Bronchial epithelial cell (primary cell): ENCODE results near the gene ABCF1. TPM values are rescaled to one million over a fixed set of nuclear protein-coding genes. Genes with fewer than 3 reads are reported as not detected.

Experiments used
- DNase-seq: peaks from one replicate; pipeline ENCODE4 v3.0.0-alpha.2; 2010; ENCODE audit warnings: low read depth
- FAIRE-seq: peaks from 2 replicates; lab custom pipeline; 2011; peaks lifted over from hg19 to GRCh38; lab: Jason Lieb, UNC
- H3K27me3 ChIP-seq: 2 replicates; pipeline ENCODE4 v1.5.1; 2011; ENCODE audit warnings: low read length; ENCODE audit not compliant: control insufficient read depth, insufficient read depth
- H3K36me3 ChIP-seq: 2 replicates; pipeline ENCODE4 v1.5.1; 2011; ENCODE audit warnings: low read length; ENCODE audit not compliant: control insufficient read depth, insufficient read depth
- H3K4me3 ChIP-seq: 2 replicates; pipeline ENCODE4 v1.5.1; 2011; ENCODE audit warnings: mild to moderate bottlenecking, low read depth, low read length, control low read depth
- total RNA-seq: library from RNA; depleted of rRNA; stranded (reverse); fragments of >200 nt; gene quantifications from 2 replicates; pipeline ENCODE4 v1.2.1, GENCODE V29; 2014
- TF ChIP-seq, protein P1 (sequence below): IDR thresholded peaks from 2 replicates; pipeline ENCODE4 v1.5.1; 2011; ENCODE audit warnings: mild to moderate bottlenecking, moderate library complexity, low read length, control low read depth, inconsistent platforms; ENCODE audit not compliant: insufficient read depth, severe bottlenecking

Gene ABCF1
- total RNA-seq, 1 donor from 2014 or later: 31.9 TPM

DNA sequence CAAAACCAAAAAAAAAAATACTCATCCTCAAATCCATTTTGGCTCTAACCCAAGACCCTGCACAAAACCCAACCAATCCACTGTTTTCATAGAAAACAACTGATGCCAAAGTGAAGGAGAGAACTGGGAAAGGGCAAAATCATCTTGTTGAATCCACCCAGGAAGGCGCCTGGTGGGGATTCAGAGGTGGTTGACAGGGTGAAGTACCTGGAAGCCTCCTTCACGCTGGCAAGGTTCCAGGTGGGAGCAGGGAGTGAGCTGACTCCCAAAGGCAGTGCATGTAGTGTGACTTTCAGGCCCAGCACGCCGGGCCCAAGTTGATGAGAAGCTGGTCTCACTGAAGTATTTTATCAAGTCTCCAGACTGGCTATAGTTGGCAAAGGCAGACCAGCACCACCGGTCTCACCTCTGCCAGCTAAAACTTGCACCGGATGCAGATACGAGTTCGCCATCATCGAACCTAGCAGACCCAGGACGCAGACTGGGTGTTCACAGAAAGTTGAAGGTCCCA is 29.3 kb downstream of the ABCF1 start:
- no peak overlapping the region for H3K4me3 ChIP-seq

DNA sequence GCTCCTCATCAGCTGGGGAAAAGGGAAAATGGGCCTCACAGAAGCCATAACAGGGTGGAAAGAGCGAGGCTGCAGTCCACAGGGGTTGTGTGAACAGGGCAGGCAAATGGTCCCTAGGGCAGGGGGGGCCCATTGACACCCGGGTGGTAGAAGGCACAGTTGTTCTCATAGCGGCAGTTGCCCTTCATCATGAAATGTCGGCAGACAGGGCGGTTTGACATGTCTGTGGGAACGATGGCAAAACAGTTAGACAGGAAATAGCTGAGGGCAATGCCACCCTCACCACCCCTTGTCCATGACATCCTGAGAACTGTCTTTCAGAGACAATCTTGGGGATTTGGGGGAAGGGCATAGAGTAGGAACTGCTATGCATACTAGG is 30.2 kb downstream of the ABCF1 start:
- TF ChIP-seq, protein P1, sequence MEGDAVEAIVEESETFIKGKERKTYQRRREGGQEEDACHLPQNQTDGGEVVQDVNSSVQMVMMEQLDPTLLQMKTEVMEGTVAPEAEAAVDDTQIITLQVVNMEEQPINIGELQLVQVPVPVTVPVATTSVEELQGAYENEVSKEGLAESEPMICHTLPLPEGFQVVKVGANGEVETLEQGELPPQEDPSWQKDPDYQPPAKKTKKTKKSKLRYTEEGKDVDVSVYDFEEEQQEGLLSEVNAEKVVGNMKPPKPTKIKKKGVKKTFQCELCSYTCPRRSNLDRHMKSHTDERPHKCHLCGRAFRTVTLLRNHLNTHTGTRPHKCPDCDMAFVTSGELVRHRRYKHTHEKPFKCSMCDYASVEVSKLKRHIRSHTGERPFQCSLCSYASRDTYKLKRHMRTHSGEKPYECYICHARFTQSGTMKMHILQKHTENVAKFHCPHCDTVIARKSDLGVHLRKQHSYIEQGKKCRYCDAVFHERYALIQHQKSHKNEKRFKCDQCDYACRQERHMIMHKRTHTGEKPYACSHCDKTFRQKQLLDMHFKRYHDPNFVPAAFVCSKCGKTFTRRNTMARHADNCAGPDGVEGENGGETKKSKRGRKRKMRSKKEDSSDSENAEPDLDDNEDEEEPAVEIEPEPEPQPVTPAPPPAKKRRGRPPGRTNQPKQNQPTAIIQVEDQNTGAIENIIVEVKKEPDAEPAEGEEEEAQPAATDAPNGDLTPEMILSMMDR: no peak
- no peak for DNase-seq
- no peak for FAIRE-seq
- Histone ChIP-seq H3K36me3 (peaks cover 32% of the 10 kb centered on the region), H3K27me3 (no peaks in the 10 kb centered on the region), H3K4me3 (no peak overlapping the region)

More for the DNA sequence above, 29.3 kb downstream of the ABCF1 start:
- no peaks in the 10 kb centered on the region for H3K27me3 ChIP-seq
- TF ChIP-seq, protein P1: no peak
- FAIRE-seq (no peak), DNase-seq (no peak)
- H3K36me3 ChIP-seq: peaks cover 28% of the 10 kb centered on the region

DNA sequence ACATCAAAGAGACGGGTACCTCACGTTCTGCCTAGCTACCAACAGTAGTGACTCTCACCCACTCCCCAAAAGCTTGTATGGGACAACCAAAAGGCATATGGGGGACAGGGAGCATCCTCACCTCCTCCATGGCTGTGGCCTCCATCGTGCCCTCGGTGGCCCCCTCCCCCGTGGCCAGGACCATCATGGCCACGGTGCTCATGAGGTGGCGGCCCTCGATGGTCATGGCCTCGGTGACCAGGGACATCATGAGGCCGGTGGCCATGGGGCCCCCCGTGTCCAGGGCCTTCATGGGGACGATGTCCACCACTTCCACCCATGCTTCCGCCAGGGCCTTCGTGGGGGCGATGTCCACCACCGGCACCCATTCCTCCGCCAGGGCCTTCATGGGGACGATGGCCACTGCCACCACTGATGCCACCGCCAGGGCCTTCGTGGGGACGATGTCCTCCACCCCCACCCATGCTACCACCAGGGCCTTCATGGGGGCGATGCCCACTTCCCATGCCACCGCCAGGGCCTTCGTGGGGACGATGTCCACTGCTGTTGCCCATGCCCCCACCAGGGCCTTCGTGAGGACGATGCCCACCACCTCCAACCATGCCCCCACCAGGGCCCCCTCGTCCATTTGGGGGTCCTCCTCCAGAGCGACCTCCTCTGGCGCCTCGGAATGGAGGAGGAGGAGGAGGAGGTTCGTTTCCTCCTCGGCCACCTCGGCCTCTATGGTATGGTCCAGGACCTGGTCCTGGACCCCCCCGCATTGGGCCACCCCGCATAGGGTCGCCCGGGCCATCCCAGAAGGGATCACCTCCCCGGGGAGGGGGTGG is 30.8 kb downstream of the ABCF1 start:
- no peak overlapping the region for H3K4me3 ChIP-seq
- peaks cover 32% of the 10 kb centered on the region for H3K36me3 ChIP-seq
- TF ChIP-seq, protein P1: no peak
- FAIRE-seq: no peak
- DNase-seq: no peak
- no peaks in the 10 kb centered on the region for H3K27me3 ChIP-seq

DNA sequence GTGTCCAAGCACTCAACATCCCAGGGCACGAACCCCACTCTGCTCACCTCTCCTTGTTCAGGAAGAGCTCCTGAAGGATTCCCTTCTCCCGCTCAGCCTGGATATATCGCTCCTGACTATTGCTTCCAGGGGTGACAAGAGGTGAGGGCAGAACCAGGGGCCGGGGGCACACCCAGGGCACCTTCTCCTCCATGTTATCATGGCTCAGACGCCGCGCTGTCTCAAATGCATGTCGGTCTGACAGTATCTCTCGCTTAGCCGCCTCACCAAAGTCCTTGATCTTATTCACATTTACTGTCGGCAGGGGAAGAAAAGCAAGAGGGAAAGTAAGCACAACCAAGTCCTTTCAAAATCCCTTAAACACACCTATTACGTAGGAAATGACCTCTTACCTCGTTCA is 32.7 kb downstream of the ABCF1 start:
- no peak for FAIRE-seq
- Histone ChIP-seq H3K27me3 (no peaks in the 10 kb centered on the region), H3K36me3 (peaks cover 36% of the 10 kb centered on the region), H3K4me3 (no peak overlapping the region)
- TF ChIP-seq, protein P1: no peak
- DNase-seq: no peak

DNA sequence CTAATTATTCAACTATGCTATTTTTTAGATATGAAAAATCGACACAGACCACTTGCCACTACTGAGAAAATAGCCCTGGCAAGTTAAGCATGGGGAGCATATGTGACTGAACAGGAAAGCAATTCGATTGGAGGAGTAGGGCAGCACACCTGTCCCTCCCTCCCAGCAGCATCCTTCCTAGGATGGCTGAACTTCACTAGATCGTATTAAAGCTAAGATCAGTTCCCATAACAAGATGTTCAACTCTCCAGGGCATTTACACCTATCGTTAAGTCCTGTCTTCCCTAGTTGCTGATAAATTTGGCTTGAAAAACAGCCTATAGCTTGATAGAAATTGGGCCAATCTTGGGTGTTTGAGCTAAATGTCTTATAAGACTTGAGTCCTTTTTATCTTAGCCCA is 38.8 kb downstream of the ABCF1 start:
- Histone ChIP-seq H3K36me3 (peaks cover 16% of the 10 kb centered on the region), H3K27me3 (no peaks in the 10 kb centered on the region), H3K4me3 (no peak overlapping the region)
- no peak for DNase-seq
- no peak for FAIRE-seq
- TF ChIP-seq, protein P1: no peak
